NCI-H146 treated with DMSO at 0.1 percent for 48 hours (cell line): ENCODE measurements around the gene NTRK1.

Experiments used
- DNase-seq: peaks from one replicate; lab custom pipeline; 2025; ENCODE audit not compliant: unreplicated experiment; lab: John Stamatoyannopoulos, UW

Gene NTRK1

GRCh38 chr1:156860628-156861423 is at the start of gene NTRK1:
TSS of gene NTRK1 (plus strand) at chr1:156860865. CDS start at chr1:156860935, 70 bp downstream.
- DNase-seq: peak; percentile 30

- DNase-seq: no peak
These were observed 49.5 kb upstream of the NTRK1 start for GRCh38 chr1:156811168-156811567.

GRCh38 chr1:156812293-156812990 is 48.2 kb upstream of the NTRK1 start:
- DNase-seq: no peak

GRCh38 chr1:156813298-156813697 is 47.4 kb upstream of the NTRK1 start:
- no peak for DNase-seq

DNA sequence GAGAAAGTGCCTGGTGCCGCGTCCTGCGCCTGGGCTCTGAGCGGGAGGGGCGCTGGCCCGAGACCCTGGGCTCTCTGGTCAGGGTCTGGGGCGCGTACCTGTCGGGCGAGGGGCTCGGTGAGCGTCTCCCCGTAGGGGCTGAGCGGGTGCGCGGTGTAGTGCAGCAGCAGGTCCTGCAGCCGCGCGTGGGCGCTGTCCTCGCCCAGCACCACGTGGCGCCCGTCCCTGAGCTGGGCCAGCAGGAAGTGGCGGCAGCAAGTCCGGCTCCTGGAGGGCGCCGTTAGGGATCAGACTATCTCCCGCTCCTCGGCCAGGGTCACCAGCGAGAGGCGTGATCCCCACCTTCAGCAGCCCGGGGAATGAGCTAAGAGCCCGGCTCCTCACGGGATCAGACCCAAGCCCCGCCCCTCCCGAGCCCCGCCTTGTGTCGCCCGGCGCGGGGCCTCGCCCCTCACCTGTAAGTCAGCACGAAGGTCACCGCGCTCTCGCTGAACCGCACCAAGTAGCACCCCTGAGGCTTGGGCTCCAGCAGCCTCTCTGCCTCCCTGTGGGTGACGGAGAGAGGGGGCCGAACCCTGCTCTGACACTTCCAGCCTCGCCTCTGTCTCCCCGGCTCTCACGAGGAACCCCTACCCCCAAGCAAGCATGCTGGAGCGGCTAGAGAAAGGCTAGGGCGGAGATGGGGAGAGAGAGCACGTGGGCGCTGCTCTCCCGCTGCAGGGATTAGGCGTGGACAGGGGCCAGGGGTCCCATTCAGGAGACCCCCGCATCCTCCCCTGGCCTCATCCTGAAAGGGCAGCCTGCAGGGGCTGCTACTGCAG is 46.7 kb upstream of the NTRK1 start:
- peak; percentile 37 for DNase-seq

DNA sequence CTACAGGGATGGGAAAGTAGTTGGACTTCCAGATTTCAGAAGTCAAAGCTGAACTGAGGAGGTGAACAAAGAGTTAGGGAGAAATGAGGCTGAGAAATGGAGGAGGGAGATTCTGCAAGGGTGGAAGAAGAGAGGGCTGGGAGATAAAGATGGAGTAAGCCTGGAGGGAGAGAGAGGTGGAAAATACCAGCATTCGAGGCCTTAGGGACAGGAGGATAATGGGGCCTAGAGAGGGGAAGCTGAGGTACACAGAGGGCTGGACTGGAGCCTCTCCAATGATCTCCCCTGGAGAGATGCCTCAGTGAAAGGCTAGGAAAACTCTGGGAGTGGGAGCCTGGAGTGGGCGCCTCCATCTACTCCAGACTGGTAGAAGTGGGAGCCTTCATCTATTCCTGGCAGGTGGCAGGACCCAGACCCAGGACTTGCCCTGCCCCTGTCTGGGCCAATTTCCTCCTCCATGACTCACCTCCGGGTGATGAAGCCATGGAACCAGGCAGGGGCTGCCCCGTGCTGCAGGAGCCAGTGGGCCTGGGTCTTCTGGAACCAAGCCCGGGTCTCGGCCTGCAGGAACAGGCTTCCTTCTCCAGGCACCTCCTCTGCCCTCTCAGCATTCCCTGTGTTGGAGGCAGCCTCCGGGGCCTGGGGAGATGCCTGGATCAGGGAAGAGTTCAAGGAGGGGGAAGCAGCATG is 45.9 kb upstream of the NTRK1 start:
- DNase-seq: no peak

- no peak for DNase-seq
These were observed 45.3 kb upstream of the NTRK1 start for GRCh38 chr1:156815307-156815826.

DNA sequence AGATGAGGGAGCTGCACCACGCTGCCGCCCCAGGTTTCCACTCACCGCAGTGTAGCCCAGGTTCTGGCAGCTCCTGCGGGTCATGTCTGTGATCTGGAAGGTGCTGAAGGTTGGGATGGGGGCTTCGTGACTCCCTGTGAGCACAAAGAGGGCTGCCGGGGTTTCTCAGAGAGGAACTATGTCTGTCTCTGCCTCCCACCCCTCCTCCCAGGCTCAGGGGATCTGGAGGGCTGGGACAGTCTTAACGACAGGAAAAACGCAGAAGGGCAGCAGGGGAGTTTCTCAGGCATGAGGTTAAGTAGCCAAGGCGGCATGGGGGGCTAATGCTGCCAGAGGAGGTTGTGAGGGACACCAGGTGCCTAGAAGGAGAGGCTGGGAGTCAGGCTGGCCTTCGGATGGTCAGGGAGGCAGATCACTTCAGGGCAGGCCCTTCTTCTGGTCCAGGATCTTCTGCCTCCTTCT is 44.7 kb upstream of the NTRK1 start:
- no peak for DNase-seq

DNA sequence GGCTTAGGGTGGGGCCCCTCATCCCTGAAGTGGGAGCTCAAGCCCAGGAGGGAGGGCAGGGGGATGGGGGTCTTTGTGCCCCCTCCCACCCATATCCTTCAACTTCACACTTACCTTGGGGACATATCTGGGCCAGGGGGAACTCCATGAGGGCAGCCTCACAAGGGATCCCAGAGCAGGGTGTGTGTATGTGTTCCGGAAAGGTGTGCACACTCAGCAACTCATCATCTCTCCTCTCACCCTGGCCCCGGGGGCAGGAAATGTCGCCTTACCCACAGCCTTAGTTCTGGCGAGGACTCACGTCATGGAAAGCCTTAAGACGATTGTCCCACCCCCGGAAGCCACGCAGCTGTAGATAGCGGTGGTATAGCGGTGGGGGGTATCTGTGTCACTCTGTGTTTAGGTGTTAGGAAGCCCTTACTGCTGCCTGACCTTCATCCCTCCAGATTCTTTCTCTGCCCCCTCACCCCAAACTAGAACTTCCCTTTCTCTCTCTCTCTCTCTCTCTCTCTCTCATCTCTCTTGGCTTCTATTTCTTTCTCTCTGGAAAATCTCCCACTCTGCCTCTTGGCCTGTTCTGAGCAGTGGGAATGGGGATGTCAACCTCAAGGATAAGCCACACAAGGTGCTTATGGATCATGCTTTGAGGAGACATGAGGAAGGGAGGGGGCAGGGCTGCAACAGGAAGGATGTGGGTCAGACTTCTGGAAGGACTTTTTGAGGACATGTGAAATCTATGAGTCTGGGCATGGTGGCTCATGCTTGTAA is 43.9 kb upstream of the NTRK1 start, which contains the start of gene SH2D2A:
Gene SH2D2A, minus strand, starts transcription at position 288 of the 768 bp plus-strand sequence. Its CDS starts 140 bp downstream, at position 148.
- no peak for DNase-seq

DNA sequence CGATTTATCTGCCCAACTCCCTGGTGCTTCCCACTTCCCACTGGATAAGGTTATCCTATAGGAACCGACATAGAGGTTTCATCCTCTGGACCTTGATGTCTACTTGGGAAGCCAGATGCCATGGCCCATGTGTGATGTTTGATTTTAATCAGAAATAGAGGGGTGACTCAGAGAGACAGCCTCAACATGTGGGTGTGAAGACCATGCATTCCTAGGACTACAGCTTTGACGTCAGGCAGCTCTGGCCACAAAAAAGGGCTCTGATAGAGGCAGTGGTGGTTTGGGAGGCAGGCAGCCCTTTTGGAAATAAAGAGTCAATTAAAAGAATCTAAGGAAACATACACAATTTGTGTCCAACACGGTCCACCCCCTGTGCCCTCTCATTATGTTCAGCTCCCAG is 38.9 kb upstream of the NTRK1 start:
- DNase-seq: no peak

DNA sequence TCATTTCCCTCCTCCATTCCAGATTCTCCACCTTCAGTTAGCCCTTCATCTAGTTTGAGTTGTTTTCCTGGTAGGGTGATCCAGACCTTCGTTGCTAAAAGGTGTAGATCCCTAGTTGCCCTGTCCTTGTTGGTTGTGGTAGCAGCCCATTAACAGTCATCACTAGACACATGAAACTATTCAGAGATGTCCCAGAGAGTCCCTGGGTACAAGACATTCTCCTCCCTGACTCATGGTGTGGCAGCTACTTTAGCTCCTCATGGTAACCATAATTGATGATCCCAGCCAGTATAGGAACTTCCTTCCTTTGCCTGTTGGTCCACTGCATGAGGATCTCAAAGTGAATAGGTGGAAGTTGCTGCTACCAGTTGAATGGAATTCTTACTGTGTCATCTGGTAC is 38.0 kb upstream of the NTRK1 start:
- DNase-seq: no peak

DNA sequence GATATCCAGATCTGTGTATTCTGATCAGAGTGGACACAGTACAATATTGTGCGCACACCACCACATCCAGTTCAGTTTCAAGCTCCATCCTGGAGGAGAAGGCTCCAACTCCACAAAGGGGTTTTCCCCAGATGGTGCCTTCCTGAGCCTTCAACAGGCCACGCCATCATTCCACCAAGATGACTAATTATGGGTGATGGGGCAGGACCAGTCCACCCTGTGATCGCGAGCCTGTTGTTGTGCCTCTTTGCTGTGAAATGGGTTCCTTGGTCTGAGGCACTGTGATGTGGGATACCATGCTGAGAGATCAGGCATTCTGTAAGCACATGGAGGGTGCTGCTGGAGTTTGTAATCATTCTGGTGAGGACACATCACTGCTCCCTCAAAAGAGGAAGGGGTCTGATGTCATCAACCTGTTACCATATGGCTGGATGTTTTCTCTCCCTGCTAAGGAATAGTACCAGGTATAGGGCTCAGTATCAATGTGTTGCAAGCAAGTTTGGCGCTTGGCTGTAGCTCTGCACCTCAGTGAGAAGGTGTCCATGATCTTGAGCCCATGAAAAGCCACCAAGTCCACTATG is 37.4 kb upstream of the NTRK1 start:
- no peak for DNase-seq

GRCh38 chr1:156826630-156827029 is 34.0 kb upstream of the NTRK1 start:
- no peak for DNase-seq

- no peak for DNase-seq
These were observed 32.1 kb upstream of the NTRK1 start for GRCh38 chr1:156828400-156829124.

DNA sequence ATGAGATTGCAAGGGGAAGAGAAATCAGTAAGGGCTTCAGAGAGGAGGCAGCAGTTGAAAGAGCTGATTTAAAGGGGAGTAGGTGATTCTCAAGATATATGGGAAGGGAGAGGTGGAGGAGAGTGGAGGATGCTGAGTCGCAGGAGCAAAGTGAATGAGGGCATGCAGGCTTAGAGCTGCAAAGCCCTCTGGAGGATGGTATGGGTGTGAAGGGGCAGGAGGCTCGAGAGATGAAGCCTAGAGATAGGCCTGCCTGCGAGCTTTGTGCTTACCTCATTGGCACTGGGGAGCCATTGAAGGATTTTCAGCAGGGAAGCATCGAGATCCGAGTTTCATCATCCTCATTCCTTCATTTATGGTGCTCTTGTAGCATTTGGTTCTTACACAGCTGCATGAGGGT is 28.2 kb upstream of the NTRK1 start:
- no peak for DNase-seq

- DNase-seq: no peak
These were observed 27.1 kb upstream of the NTRK1 start for GRCh38 chr1:156833603-156834002.

DNA sequence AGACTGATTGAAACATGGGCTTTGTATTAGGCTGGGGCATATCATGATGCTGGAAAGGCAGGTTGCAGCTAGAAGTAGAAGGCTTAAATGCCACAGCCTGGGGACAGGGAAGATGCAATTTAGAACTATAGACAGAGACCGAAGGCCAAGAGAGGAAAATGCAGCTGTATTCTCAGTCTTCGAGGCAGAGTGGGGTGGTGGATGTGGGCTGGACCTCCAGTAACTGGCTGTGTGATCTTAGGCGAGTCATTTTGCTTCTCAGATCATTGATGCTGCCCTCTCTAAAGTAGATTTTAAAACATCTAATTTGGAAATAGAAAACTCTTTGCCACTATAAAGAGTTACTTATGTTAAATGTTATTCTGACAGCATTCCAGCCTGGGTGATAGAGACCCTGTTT is 26.3 kb upstream of the NTRK1 start:
- DNase-seq: no peak

DNA sequence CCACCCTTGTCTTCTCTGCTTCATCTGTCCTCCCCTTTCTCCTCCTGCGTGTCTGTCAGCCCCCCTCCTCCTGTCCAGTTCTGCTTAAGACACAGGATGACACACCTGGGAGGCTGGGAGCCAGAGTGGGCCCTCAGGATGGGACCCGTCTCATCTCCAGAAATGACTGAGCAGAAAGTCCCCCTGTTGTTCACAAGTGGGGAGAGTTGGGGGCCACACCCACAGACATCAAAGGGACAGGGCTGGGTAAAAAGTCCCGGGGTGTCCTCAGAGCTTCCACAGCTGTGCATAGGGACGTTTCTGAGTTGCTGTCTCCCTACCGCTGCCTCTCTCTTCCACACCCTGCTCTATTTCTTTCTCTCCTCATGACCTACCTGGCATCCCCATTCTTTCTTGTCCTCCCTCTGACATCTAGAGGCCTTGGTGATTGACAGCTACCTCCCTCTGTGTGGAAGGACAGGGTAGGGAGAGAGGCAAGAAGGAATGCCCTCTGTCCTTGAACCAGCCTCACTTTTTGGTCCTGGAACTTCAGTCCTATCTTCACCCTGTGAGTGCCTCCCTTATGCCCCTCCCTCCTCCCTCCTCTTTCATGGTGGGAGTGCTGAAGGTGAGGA is 24.5 kb upstream of the NTRK1 start:
- DNase-seq: no peak
